HepG2 (cell line): ENCODE measurements around the gene TULP3. TPM values are rescaled to one million over a fixed set of nuclear protein-coding genes. Genes with fewer than 3 reads are reported as not detected.

Experiments
- AGO1 ChIP-seq: fragments of 200-400 bp; formaldehyde crosslinking; IDR thresholded peaks from 2 replicates; pipeline ENCODE4 v1.6.1; 2017; ENCODE audit warnings: mild to moderate bottlenecking, low read depth, low read length, moderate library complexity; ENCODE audit not compliant: poor library complexity, severe bottlenecking
- ATF1 ChIP-seq: IDR thresholded peaks from 2 replicates; pipeline ENCODE4 v1.6.1; 2016; ENCODE audit warnings: mild to moderate bottlenecking, control low read depth
- CCAR2 ChIP-seq: fragments of 200-400 bp; formaldehyde crosslinking; optimal IDR thresholded peaks from 2 replicates; pipeline ENCODE3; 2018; ENCODE audit warnings: low read depth, mild to moderate bottlenecking, low read length, moderate library complexity
- MLLT10 ChIP-seq: sonication (generic); formaldehyde crosslinking; IDR thresholded peaks from 2 replicates; pipeline ENCODE4 v1.4.0; 2020; ENCODE audit warnings: missing genetic modification reagents
- NCOA1 ChIP-seq: sonication (generic); formaldehyde crosslinking; IDR thresholded peaks from 2 replicates; pipeline ENCODE4 v1.9.0; 2021; ENCODE audit warnings: missing genetic modification reagents
- ONECUT2 ChIP-seq: sonication (generic); formaldehyde crosslinking; IDR thresholded peaks from 2 replicates; pipeline ENCODE4 v1.4.0; 2020; ENCODE audit warnings: missing genetic modification reagents
- POLR2AphosphoS2 ChIP-seq: IDR thresholded peaks from 2 replicates; pipeline ENCODE4 v1.6.1; 2011; ENCODE audit warnings: low read depth, low read length, improper control_type of control experiment
- PPARG ChIP-seq: conservative IDR thresholded peaks from 2 replicates; pipeline ENCODE4 v1.6.1; 2016; ENCODE audit warnings: missing biosample characterization, missing genetic modification reagents
- REL ChIP-seq: sonication (generic); formaldehyde crosslinking; conservative IDR thresholded peaks from 2 replicates; pipeline ENCODE4 v1.8.0; 2022; ENCODE audit warnings: mild to moderate bottlenecking, missing genetic modification reagents, moderate library complexity
- SETDB1 ChIP-seq: sonication (generic); formaldehyde crosslinking; IDR thresholded peaks from 2 replicates; pipeline ENCODE4 v1.5.1; 2020; ENCODE audit warnings: missing genetic modification reagents, mild to moderate bottlenecking, borderline replicate concordance
- SIX4 ChIP-seq: sonication (generic); formaldehyde crosslinking; IDR thresholded peaks from 2 replicates; pipeline ENCODE4 v1.4.0; 2020; ENCODE audit warnings: missing genetic modification reagents
- SOX5 ChIP-seq: IDR thresholded peaks from 2 replicates; pipeline ENCODE4 v1.6.1; 2016; ENCODE audit warnings: borderline replicate concordance
- SRSF1 ChIP-seq: fragments of 200-400 bp; formaldehyde crosslinking; optimal IDR thresholded peaks from 2 replicates; pipeline ENCODE3; 2017; ENCODE audit warnings: mild to moderate bottlenecking, low read depth, low read length, moderate library complexity
- TEAD3 ChIP-seq: optimal IDR thresholded peaks from 2 replicates; pipeline ENCODE3; 2016; ENCODE audit warnings: borderline replicate concordance
- ZNF282 ChIP-seq: fragments of 450-650 bp; IDR thresholded peaks from 2 replicates; pipeline ENCODE4 v1.6.1; 2018; ENCODE audit not compliant: partially characterized antibody
- ZNF335 ChIP-seq: sonication (generic); formaldehyde crosslinking; IDR thresholded peaks from 2 replicates; pipeline ENCODE4 v1.4.0; 2020; ENCODE audit warnings: missing genetic modification reagents
- ZNF468 ChIP-seq: sonication (generic); formaldehyde crosslinking; IDR thresholded peaks from 2 replicates; pipeline ENCODE4 v1.8.0; 2022; ENCODE audit warnings: mild to moderate bottlenecking, moderate library complexity, missing genetic modification reagents
- ZNF775 ChIP-seq: sonication (generic); formaldehyde crosslinking; IDR thresholded peaks from 2 replicates; pipeline ENCODE4 v1.4.0; 2020; ENCODE audit warnings: missing genetic modification reagents, mild to moderate bottlenecking, moderate library complexity, borderline replicate concordance
- ZSCAN22 ChIP-seq: sonication (generic); formaldehyde crosslinking; IDR thresholded peaks from 2 replicates; pipeline ENCODE4 v1.4.0; 2020; ENCODE audit warnings: mild to moderate bottlenecking, missing genetic modification reagents
- polyA plus RNA-seq, 8 experiments: library from polyadenylated mRNA; depleted of rRNA in 3 of 8; stranded (reverse) in 7 of 8; unstranded in 1 of 8; fragments of >200 nt; fragmentation: Illumina TruSeq in 4 of 8; extraction: Trizol in 4 of 8; gene quantifications; 2 replicates each; pipeline versions ENCODE4 v1.2.1 to v1.2.3, GENCODE V29; 2011 to 2016; ENCODE audit warnings: low read depth in 4 of 8, missing spikeins in 1 of 8, mixed read lengths in 1 of 8; ENCODE audit not compliant: insufficient read depth in 1 of 8
- total RNA-seq, 5 experiments: library from RNA; depleted of rRNA; stranded (reverse); fragments of >200 nt; fragmentation: Illumina TruSeq; extraction: Trizol; gene quantifications; 2 replicates each; pipeline ENCODE4 v1.2.3, GENCODE V29; 2016; ENCODE audit warnings: low read depth in 1 of 5
- TF ChIP-seq, protein P1 (sequence below): sonication (generic); formaldehyde crosslinking; IDR thresholded peaks from 2 replicates; pipeline ENCODE4 v1.5.1; 2020; ENCODE audit warnings: missing genetic modification reagents, mild to moderate bottlenecking, borderline replicate concordance
- TF ChIP-seq, protein P2 (sequence below): sonication (generic); formaldehyde crosslinking; IDR thresholded peaks from 2 replicates; pipeline ENCODE4 v1.4.0; 2020; ENCODE audit warnings: mild to moderate bottlenecking, missing genetic modification reagents
- TF ChIP-seq, protein P3 (sequence below): sonication (generic); formaldehyde crosslinking; IDR thresholded peaks from 2 replicates; pipeline ENCODE4 v1.4.0; 2020; ENCODE audit warnings: mild to moderate bottlenecking, missing genetic modification reagents
- TF ChIP-seq, protein P4 (sequence below): sonication (generic); formaldehyde crosslinking; IDR thresholded peaks from 2 replicates; pipeline ENCODE4 v1.4.0; 2020; ENCODE audit warnings: mild to moderate bottlenecking, missing genetic modification reagents

TULP3 gene
- total and polyA plus RNA-seq, 2 of the 13 experiments (the other 11 are each of a cell fraction or from before 2014, with no cell fraction given) = 11.2 to 13.2 TPM

DNA sequence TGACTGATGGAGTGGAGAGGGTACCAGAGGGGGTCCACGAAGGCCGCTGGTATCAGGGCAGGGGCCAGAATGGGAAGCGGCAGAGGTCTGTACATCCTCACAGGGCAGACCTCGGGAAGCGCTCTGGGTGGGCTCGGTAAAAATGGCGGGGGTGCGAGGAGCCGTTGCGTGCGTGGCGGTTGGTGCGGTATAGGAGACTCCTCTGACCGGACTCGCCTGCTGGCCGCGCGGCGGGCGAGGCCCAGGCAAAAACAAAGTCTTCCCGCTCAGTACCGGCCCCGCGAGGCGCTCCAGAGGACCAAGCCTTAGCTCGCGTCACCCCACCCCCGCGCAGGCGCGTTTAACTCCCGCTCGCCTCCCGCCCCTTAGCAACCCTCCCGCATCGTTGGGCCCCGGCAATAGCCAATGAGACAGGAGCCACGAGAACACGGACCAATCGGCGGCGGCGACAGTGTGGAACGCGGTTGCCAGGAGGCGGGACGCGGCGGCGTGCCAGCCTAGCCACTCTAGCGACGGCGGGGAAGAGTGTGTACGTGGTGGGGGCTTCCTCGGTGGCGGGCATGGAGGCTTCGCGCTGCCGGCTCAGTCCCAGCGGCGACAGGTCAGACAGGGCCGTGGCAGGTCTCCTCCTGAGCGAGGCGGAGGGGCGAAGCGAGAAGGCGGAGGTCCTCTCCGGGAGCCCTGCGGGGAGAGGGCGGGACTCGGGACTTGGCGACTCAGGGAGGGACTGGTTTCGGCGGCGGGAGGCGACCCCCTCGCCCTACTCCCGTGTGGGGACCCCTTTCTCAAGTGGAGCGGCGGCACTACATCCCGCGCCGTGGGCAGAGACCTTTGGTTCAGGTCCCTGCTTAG, at the start of gene TULP3 (continued):
- TF ChIP-seq SOX5 (0 out of 2 replicates have a peak, but pooled peaks have one; percentile 34), POLR2AphosphoS2 (no peak), SIX4 (CRISPR knock-in tag) (0 out of 2 replicates have a peak, but pooled peaks have one; percentile 50), ZNF468 (CRISPR knock-in tag) (no peak), REL (no peak), TEAD3 (peak; percentile 79), MLLT10 (CRISPR knock-in tag) (no peak), AGO1 (peak; percentile 84), ONECUT2 (no peak), ZSCAN22 (CRISPR knock-in tag) (no peak; the same call in 1 of the 2 replicates), PPARG (CRISPR knock-in tag) (no peak), ZNF775 (CRISPR knock-in tag) (no peak), ATF1 (CRISPR knock-in tag) (no peak), ZNF282 (no peak), SRSF1 (no peak), SETDB1 (CRISPR knock-in tag) (no peak), CCAR2 (no peak), NCOA1 (CRISPR knock-in tag) (peak; percentile 82; the same call in 1 of the 2 replicates), ZNF335 (CRISPR knock-in tag) (no peak; the same call in 1 of the 2 replicates)
- TF ChIP-seq, protein P1, sequence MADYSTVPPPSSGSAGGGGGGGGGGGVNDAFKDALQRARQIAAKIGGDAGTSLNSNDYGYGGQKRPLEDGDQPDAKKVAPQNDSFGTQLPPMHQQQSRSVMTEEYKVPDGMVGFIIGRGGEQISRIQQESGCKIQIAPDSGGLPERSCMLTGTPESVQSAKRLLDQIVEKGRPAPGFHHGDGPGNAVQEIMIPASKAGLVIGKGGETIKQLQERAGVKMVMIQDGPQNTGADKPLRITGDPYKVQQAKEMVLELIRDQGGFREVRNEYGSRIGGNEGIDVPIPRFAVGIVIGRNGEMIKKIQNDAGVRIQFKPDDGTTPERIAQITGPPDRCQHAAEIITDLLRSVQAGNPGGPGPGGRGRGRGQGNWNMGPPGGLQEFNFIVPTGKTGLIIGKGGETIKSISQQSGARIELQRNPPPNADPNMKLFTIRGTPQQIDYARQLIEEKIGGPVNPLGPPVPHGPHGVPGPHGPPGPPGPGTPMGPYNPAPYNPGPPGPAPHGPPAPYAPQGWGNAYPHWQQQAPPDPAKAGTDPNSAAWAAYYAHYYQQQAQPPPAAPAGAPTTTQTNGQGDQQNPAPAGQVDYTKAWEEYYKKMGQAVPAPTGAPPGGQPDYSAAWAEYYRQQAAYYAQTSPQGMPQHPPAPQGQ (CRISPR knock-in tag) = no peak
- TF ChIP-seq, protein P2, sequence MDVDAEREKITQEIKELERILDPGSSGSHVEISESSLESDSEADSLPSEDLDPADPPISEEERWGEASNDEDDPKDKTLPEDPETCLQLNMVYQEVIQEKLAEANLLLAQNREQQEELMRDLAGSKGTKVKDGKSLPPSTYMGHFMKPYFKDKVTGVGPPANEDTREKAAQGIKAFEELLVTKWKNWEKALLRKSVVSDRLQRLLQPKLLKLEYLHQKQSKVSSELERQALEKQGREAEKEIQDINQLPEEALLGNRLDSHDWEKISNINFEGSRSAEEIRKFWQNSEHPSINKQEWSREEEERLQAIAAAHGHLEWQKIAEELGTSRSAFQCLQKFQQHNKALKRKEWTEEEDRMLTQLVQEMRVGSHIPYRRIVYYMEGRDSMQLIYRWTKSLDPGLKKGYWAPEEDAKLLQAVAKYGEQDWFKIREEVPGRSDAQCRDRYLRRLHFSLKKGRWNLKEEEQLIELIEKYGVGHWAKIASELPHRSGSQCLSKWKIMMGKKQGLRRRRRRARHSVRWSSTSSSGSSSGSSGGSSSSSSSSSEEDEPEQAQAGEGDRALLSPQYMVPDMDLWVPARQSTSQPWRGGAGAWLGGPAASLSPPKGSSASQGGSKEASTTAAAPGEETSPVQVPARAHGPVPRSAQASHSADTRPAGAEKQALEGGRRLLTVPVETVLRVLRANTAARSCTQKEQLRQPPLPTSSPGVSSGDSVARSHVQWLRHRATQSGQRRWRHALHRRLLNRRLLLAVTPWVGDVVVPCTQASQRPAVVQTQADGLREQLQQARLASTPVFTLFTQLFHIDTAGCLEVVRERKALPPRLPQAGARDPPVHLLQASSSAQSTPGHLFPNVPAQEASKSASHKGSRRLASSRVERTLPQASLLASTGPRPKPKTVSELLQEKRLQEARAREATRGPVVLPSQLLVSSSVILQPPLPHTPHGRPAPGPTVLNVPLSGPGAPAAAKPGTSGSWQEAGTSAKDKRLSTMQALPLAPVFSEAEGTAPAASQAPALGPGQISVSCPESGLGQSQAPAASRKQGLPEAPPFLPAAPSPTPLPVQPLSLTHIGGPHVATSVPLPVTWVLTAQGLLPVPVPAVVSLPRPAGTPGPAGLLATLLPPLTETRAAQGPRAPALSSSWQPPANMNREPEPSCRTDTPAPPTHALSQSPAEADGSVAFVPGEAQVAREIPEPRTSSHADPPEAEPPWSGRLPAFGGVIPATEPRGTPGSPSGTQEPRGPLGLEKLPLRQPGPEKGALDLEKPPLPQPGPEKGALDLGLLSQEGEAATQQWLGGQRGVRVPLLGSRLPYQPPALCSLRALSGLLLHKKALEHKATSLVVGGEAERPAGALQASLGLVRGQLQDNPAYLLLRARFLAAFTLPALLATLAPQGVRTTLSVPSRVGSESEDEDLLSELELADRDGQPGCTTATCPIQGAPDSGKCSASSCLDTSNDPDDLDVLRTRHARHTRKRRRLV (CRISPR knock-in tag) = no peak
- TF ChIP-seq, protein P3, sequence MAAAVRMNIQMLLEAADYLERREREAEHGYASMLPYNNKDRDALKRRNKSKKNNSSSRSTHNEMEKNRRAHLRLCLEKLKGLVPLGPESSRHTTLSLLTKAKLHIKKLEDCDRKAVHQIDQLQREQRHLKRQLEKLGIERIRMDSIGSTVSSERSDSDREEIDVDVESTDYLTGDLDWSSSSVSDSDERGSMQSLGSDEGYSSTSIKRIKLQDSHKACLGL (CRISPR knock-in tag) = peak; percentile 83
- TF ChIP-seq, protein P4, sequence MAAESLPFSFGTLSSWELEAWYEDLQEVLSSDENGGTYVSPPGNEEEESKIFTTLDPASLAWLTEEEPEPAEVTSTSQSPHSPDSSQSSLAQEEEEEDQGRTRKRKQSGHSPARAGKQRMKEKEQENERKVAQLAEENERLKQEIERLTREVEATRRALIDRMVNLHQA (CRISPR knock-in tag) = no peak
